Stimulated activated CD4-positive, alpha-beta T cell treated with anti-CD3 and anti-CD28 coated beads, Interleukin-1b, Interleukin-23, amount 100 ng/mL, for 1 hour (primary cell): ENCODE results near the gene STEAP2.
A peak's percentile ranks its signal among the peaks of the same experiment; 100 is the strongest.
"Not testable (repeated sequence)": the region's sequence is repeated elsewhere in the genome, so short reads cannot be mapped to it uniquely, and the experiment has no call there.

Experiments
- DNase-seq, 2 donors: peaks; one replicate each; pipeline ENCODE4 v3.0.0-alpha.2; 2020; ENCODE audit warnings: low read depth in 2 of 2

The STEAP2 gene

GRCh38 chr7:90233569-90233968 is 22.0 kb downstream of the STEAP2 start:
- DNase-seq: no peak

GRCh38 chr7:90236721-90237289 is 25.3 kb downstream of the STEAP2 start:
- no peak for DNase-seq

GRCh38 chr7:90238022-90238421 is 26.5 kb downstream of the STEAP2 start:
- DNase-seq: no peak

- DNase-seq: no peak
Measured at GRCh38 chr7:90238583-90238982, 27.0 kb downstream of the STEAP2 start.

GRCh38 chr7:90239050-90239449 is 27.5 kb downstream of the STEAP2 start:
- no peak for DNase-seq

GRCh38 chr7:90239625-90240228 is 28.2 kb downstream of the STEAP2 start:
- DNase-seq: no peak

- DNase-seq: no peak
Measured at GRCh38 chr7:90242369-90243168, 31.0 kb downstream of the STEAP2 start.

- DNase-seq: no peak
Measured at GRCh38 chr7:90243556-90243955, 32.0 kb downstream of the STEAP2 start.

GRCh38 chr7:90244565-90244908 is 33.0 kb downstream of the STEAP2 start:
- DNase-seq: no peak

- DNase-seq: peak; percentile 53 to 87
Measured at GRCh38 chr7:90244909-90245851, 33.6 kb downstream of the STEAP2 start, which contains the start of gene CFAP69. Gene CFAP69 (plus strand): TSS chr7:90245174. CDS start chr7:90245425, 251 bp downstream.

- no peak for DNase-seq
Measured at GRCh38 chr7:90246171-90246570, 34.6 kb downstream of the STEAP2 start.

GRCh38 chr7:90248706-90249105 is 37.2 kb downstream of the STEAP2 start:
- no peak for DNase-seq

GRCh38 chr7:90250601-90251303 is 39.2 kb downstream of the STEAP2 start:
- DNase-seq: no peak

GRCh38 chr7:90251304-90251635 is 39.7 kb downstream of the STEAP2 start:
- DNase-seq: no peak

- not testable (repeated sequence) for DNase-seq
Measured at GRCh38 chr7:90256011-90256410, 44.5 kb downstream of the STEAP2 start.

GRCh38 chr7:90256778-90257177 is 45.2 kb downstream of the STEAP2 start:
- DNase-seq: no peak

- DNase-seq: no peak
Measured at GRCh38 chr7:90261441-90261840, 49.9 kb downstream of the STEAP2 start.

GRCh38 chr7:90262438-90262837 is 50.9 kb downstream of the STEAP2 start:
- DNase-seq: no peak

- no peak for DNase-seq
Measured at GRCh38 chr7:90266808-90267207, 55.3 kb downstream of the STEAP2 start.

- no peak for DNase-seq
Measured at GRCh38 chr7:90267263-90267858, 55.8 kb downstream of the STEAP2 start.

GRCh38 chr7:90269163-90269562 is 57.6 kb downstream of the STEAP2 start:
- DNase-seq: no peak
